Measurements from ENCODE around the gene PRELID1.

Gene PRELID1

GRCh38 chr5:177310332-177310731, 6.7 kb downstream of the PRELID1 start:
- H3K4me3 ChIP-seq (replicated peaks; ENCODE audit: insufficient read depth, low read length) = peak overlapping the region; percentile 74
- no peak for TF ChIP-seq CTCF (IDR thresholded peaks at IDR 0.05; ENCODE audit: insufficient read depth, low read length)
- no peak for TF ChIP-seq POLR2AphosphoS5 (IDR thresholded peaks at IDR 0.05; ENCODE audit: low read depth)
- no peak for TF ChIP-seq SPI1 (IDR thresholded peaks at IDR 0.05; ENCODE audit: borderline replicate concordance, low read depth)
- TF ChIP-seq GABPA (IDR thresholded peaks at IDR 0.05; ENCODE audit: low read depth) = no peak
- TF ChIP-seq REST (IDR thresholded peaks at IDR 0.05; ENCODE audit: insufficient replicate concordance, low read depth) = no peak

GRCh38 chr5:177310757-177311391, 7.3 kb downstream of the PRELID1 start:
- peak overlapping the region; percentile 74 for H3K4me3 ChIP-seq (replicated peaks; ENCODE audit: insufficient read depth, low read length)
- DNase-seq (ENCODE audit: low read depth in 1 of 2, low spot score in 1 of 2) = peak; percentile 72 to 89
- peak overlapping the region; percentile 90; the same call in 1 of the 2 replicates for H3K27ac ChIP-seq (replicated peaks)
- TF ChIP-seq SPI1 (IDR thresholded peaks at IDR 0.05; ENCODE audit: borderline replicate concordance, low read depth) (peak; percentile 37; the same call in 1 of the 2 replicates), POLR2AphosphoS5 (IDR thresholded peaks at IDR 0.05; ENCODE audit: low read depth) (peak; percentile 78), REST (IDR thresholded peaks at IDR 0.05; ENCODE audit: insufficient replicate concordance, low read depth) (no peak), GABPA (IDR thresholded peaks at IDR 0.05; ENCODE audit: low read depth) (no peak)
- H3K27me3 ChIP-seq (ENCODE audit: insufficient read depth, poor library complexity, severe bottlenecking) = no peaks in the 10 kb centered on the region

More at GRCh38 chr5:177310332-177310731, 6.7 kb downstream of the PRELID1 start:
- Histone ChIP-seq H3K27ac (replicated peaks) (no peak overlapping the region), H3K27me3 (ENCODE audit: insufficient read depth, poor library complexity, severe bottlenecking) (no peaks in the 10 kb centered on the region)
- DNase-seq (ENCODE audit: low read depth in 1 of 2, low spot score in 1 of 2) = no peak

GRCh38 chr5:177311392-177311722, 7.8 kb downstream of the PRELID1 start:
- DNase-seq (ENCODE audit: low read depth in 1 of 2, low spot score in 1 of 2) = no peak
- peak overlapping the region; percentile 90 for H3K27ac ChIP-seq (replicated peaks)
- H3K4me3 ChIP-seq (replicated peaks; ENCODE audit: insufficient read depth, low read length) = peak overlapping the region; percentile 74
- no peaks in the 10 kb centered on the region for H3K27me3 ChIP-seq (ENCODE audit: insufficient read depth, poor library complexity, severe bottlenecking)
- no peak for TF ChIP-seq CTCF (IDR thresholded peaks at IDR 0.05; ENCODE audit: insufficient read depth, low read length)
- TF ChIP-seq SPI1 (IDR thresholded peaks at IDR 0.05; ENCODE audit: borderline replicate concordance, low read depth) = no peak
- no peak for TF ChIP-seq GABPA (IDR thresholded peaks at IDR 0.05; ENCODE audit: low read depth)
- TF ChIP-seq REST (IDR thresholded peaks at IDR 0.05; ENCODE audit: insufficient replicate concordance, low read depth) = no peak
- TF ChIP-seq POLR2AphosphoS5 (IDR thresholded peaks at IDR 0.05; ENCODE audit: low read depth) = no peak
